Transverse colon (tissue), 4 donors: Measurements from ENCODE around the gene SULT1A1. TPM values are rescaled to one million over a fixed set of nuclear protein-coding genes. Genes with fewer than 3 reads are reported as not detected.
A peak's percentile ranks its signal among the peaks of the same experiment; 100 is the strongest.

Experiments used
- DNase-seq: peaks from one replicate; pipeline ENCODE4 v3.0.0-alpha.2; 2019
- H3K27ac ChIP-seq, 4 donors: fragments of 200-600 bp; sonication (generic); 2 replicates each; pipeline ENCODE4 v1.5.1; 2016 to 2018; ENCODE audit warnings: inconsistent platforms in 4 of 4
- H3K27me3 ChIP-seq: fragments of 200-600 bp; sonication (generic); 2 replicates; pipeline ENCODE4 v1.5.1; 2017; ENCODE audit warnings: inconsistent platforms
- H3K36me3 ChIP-seq, 4 donors: fragments of 200-600 bp; sonication (generic); 2 replicates each; pipeline ENCODE4 v1.5.1; 2017 to 2019; ENCODE audit warnings: inconsistent platforms in 4 of 4
- H3K4me1 ChIP-seq, 4 donors: fragments of 200-600 bp; sonication (generic); 2 replicates each; pipeline ENCODE4 v1.5.1; 2017 to 2020; ENCODE audit warnings: inconsistent platforms in 4 of 4
- H3K4me3 ChIP-seq, 4 donors: fragments of 200-600 bp; sonication (generic); 1 replicate in 1 of 4; 2 replicates in 3 of 4; pipeline versions ENCODE4 v1.5.1 to v1.6.1; 2017 to 2019; ENCODE audit warnings: inconsistent platforms in 4 of 4
- H3K9me3 ChIP-seq, 2 donors: fragments of 200-600 bp; sonication (generic); 2 replicates each; pipeline ENCODE4 v1.5.1; 2017 to 2019; ENCODE audit warnings: inconsistent platforms in 2 of 2
- EP300 ChIP-seq: sonication (generic); formaldehyde crosslinking; IDR thresholded peaks from one replicate; pipeline ENCODE4 v1.6.1; 2017; ENCODE audit warnings: antibody characterized with exemption, low read depth
- POLR2A ChIP-seq: fragments of 450-650 bp; IDR thresholded peaks from one replicate; pipeline ENCODE4 v1.6.1; 2016; ENCODE audit warnings: antibody characterized with exemption, mild to moderate bottlenecking, moderate library complexity
- POLR2AphosphoS5 ChIP-seq, 3 donors: sonication (generic); formaldehyde crosslinking; IDR thresholded peaks; one replicate each; pipeline ENCODE4 v1.6.1; 2016; ENCODE audit warnings: antibody characterized with exemption in 3 of 3
- WGBS, 2 donors: methylation state at CpG; one replicate each; pipeline ENCODE4 v1.1.5; 2018; ENCODE audit warnings: low coverage in 1 of 2; 5-methylcytosine and 5-hydroxymethylcytosine counted together
- in situ Hi-C, 4 donors: fragments of 200-750 bp; cut with MboI; loops; one replicate each; pipeline versions ENCODE4 v1.15.0 to v1.15.1; 2017; ENCODE audit warnings: low sequenced_read_pairs in 3 of 4, low pct_ligation_motif_present in 1 of 4, low pct_unique_long_range_greater_than_20kb in 1 of 4
- intact Hi-C: fragments of 100-400 bp; cut with DNase I; formaldehyde crosslinking; loops from one replicate; pipeline ENCODE4 v1.15.1; 2023; ENCODE audit warnings: low total_unique reads
- total RNA-seq, 4 donors: library from RNA; depleted of rRNA; stranded (reverse); fragments of >200 nt; gene quantifications; one replicate each; pipeline ENCODE4 v1.1.0, GENCODE V29; 2016
- TF ChIP-seq, protein P1 (sequence below), 5 experiments: fragments of 200-600 bp in 3 of 5; fragments of 450-650 bp in 2 of 5; sonication (generic) in 3 of 5; IDR thresholded peaks; 1 replicate in 2 of 5; 2 replicates in 3 of 5; pipeline ENCODE4 v1.5.1; 2016 to 2017; ENCODE audit warnings: antibody characterized with exemption in 5 of 5, inconsistent platforms in 3 of 5, mild to moderate bottlenecking in 2 of 5, moderate library complexity in 1 of 5

Gene SULT1A1
- total RNA-seq, 4 donors from 2014 or later = 137 to 455 (median 280) TPM

DNA sequence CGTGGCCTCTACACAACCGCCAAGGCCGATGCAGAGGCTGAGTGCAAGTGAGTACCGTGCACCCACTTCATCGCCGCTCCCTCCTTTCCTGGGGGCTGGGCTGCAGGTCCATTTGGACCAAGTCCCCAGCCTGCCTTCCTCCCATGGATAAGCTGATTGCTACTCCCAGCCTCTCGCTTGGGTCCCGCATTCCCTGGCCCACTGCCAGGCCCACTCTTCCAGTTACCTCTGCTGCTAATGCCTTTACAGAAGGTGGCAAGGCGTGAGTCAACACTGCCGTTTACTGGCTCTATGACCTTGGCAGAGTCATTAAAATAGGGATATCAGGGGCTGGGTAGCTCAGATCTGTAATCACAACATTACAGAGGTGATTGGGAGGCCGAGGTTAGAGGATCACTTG, 24.2 kb downstream of the SULT1A1 start:
- TF ChIP-seq POLR2AphosphoS5 (IDR thresholded peaks at IDR 0.05) (no peak), POLR2A (no peak), EP300 (no peak)
- TF ChIP-seq, protein P1, sequence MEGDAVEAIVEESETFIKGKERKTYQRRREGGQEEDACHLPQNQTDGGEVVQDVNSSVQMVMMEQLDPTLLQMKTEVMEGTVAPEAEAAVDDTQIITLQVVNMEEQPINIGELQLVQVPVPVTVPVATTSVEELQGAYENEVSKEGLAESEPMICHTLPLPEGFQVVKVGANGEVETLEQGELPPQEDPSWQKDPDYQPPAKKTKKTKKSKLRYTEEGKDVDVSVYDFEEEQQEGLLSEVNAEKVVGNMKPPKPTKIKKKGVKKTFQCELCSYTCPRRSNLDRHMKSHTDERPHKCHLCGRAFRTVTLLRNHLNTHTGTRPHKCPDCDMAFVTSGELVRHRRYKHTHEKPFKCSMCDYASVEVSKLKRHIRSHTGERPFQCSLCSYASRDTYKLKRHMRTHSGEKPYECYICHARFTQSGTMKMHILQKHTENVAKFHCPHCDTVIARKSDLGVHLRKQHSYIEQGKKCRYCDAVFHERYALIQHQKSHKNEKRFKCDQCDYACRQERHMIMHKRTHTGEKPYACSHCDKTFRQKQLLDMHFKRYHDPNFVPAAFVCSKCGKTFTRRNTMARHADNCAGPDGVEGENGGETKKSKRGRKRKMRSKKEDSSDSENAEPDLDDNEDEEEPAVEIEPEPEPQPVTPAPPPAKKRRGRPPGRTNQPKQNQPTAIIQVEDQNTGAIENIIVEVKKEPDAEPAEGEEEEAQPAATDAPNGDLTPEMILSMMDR (IDR thresholded peaks at IDR 0.05) = no peak
- 81% methylated on average over 11 of the region's 11 CpGs; no CpG with 5 or more reads in 1 of the 2 donors for whole genome bisulfite sequencing, 2 donors
- peaks cover 0 to 35% (median 13%) of the 10 kb centered on the region in 4 donors for H3K36me3 ChIP-seq
- no peaks in the 10 kb centered on the region for H3K27me3 ChIP-seq
- H3K4me3 ChIP-seq = no peak overlapping the region
- DNase-seq = peak; percentile 64
- intact Hi-C loops = no loop called here
- in situ Hi-C loops = no loop called here
- H3K27ac ChIP-seq = peak overlapping the region in 1 of 4 donors; percentile 5
- no peaks in the 10 kb centered on the region for H3K9me3 ChIP-seq
- peaks cover 0 to 3% (median 0%) of the 10 kb centered on the region in 4 donors for H3K4me1 ChIP-seq

DNA sequence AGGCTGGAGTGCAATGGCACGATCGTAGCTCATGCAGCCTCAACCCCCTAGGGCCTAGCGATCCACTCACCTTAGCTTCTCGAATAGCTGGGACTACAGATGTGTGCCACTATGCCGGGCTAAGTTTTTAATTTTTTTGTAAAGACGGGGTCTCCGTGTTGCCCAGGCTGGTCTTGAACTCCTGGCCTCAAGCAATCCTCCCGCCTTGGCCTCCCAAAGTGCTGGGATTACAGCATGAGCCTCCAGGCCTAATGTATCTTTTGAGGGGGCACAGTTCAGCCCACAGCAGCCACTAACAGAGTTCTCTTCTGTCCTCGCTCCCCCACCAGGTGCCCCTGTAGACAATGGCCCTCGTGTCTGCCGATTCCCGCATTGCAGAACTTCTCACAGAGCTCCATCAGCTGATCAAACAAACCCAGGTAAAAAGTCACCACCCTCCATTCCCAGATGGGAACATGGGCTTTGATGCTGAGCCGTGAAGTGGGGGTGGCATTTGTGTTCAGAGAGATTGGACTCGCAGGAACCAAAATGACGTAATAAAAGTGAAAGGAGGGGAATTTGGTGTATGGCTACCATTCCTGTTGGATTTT, 29.0 kb downstream of the SULT1A1 start:
- 96 to 99% methylated on average over 11 to 15 of the region's 15 CpGs for WGBS, 2 donors
- TF ChIP-seq POLR2A = no peak
- no peak for TF ChIP-seq EP300
- TF ChIP-seq, protein P1 (IDR thresholded peaks at IDR 0.05) = no peak
- no peak for TF ChIP-seq POLR2AphosphoS5 (IDR thresholded peaks at IDR 0.05)
- peaks cover 0 to 13% (median 6%) of the 10 kb centered on the region in 4 donors for H3K36me3 ChIP-seq
- no peak overlapping the region for H3K27ac ChIP-seq
- DNase-seq = no peak
- no peak overlapping the region for H3K4me3 ChIP-seq
- H3K9me3 ChIP-seq = no peaks in the 10 kb centered on the region
- in situ Hi-C loops = no loop called here
- no peaks in the 10 kb centered on the region for H3K27me3 ChIP-seq
- H3K4me1 ChIP-seq = no peaks in the 10 kb centered on the region
- intact Hi-C loops = no loop called here

DNA sequence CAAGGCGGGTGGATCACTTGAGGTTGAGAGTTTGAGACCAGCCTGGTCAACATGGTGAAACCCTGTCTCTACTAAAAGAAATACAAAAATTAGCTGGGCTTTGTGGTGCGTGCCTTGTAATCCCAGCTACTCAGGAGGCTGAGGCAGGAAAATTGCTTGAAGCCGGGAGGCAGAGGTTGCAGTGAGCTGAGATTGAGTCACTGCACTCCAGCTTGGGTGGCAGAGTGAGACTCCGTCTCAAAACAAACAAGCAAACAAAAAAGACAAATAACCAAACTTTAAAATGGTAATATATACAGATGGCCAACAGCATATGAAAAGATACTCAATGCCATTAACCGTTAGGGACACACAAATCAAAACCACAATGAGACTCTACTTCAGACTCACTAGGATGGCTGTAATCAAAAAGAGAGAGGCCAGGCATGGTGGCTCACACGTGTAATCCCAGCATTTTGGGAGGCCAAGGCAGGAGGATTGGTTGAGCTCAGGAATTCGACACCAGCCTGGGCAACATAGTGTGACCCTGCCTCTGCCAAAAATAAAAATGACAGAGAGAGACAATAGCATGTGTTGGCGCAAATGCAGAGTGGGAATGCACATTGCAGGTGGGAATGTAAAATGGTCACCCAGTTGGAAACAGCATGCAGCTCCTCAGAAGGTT, 34.3 kb downstream of the SULT1A1 start:
- peaks cover 0 to 17% (median 6%) of the 10 kb centered on the region in 4 donors for H3K4me1 ChIP-seq
- intact Hi-C loops = no loop called here
- H3K4me3 ChIP-seq = no peak overlapping the region
- TF ChIP-seq, protein P1 (IDR thresholded peaks at IDR 0.05) = no peak
- no peak for TF ChIP-seq EP300
- H3K36me3 ChIP-seq = no peaks in the 10 kb centered on the region
- WGBS, 2 donors = 88 to 90% methylated on average over 8 of the region's 8 CpGs
- DNase-seq = no peak
- no peaks in the 10 kb centered on the region for H3K9me3 ChIP-seq
- no peaks in the 10 kb centered on the region for H3K27me3 ChIP-seq
- H3K27ac ChIP-seq = no peak overlapping the region
- in situ Hi-C loops = no loop called here

DNA sequence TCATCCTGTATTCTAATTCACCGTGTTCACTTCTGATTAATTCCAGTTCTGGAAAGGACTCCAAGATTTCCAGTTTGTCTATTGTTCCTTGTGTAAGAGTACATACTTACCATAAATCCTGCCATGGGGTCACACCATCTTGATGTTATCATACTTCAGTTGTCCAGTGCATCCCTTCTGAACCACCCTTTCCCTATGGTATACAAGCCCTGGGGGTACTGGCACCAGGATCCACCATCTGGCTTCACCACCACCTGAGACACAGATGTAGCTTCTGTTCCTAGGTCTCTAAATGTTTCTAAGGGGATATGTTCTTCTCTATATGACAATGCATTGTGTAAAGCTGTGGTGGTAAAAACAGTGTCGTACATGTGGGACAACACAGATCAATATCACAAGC, 34.9 kb downstream of the SULT1A1 start:
- TF ChIP-seq POLR2AphosphoS5 (IDR thresholded peaks at IDR 0.05) (no peak), POLR2A (no peak), EP300 (no peak)
- TF ChIP-seq, protein P1 (IDR thresholded peaks at IDR 0.05) = no peak
- intact Hi-C loops = no loop called here
- Histone ChIP-seq H3K4me3 (no peak overlapping the region), H3K4me1 (peaks cover 0 to 17% (median 6%) of the 10 kb centered on the region in 4 donors), H3K27ac (no peak overlapping the region), H3K9me3 (no peaks in the 10 kb centered on the region), H3K36me3 (no peaks in the 10 kb centered on the region), H3K27me3 (no peaks in the 10 kb centered on the region)
- no peak for DNase-seq
- 95 to 100% methylated on average over 1 to 2 of the region's 2 CpGs for WGBS, 2 donors
- in situ Hi-C loops = no loop called here
